Measurements from ENCODE around the gene FBXW11. TPM values are rescaled to one million over a fixed set of nuclear protein-coding genes. Genes with fewer than 3 reads are reported as not detected.
A peak's percentile ranks its signal among the peaks of the same experiment; 100 is the strongest.

The FBXW11 gene
- total RNA-seq, 1 donor from 2014 or later = 110 TPM

- H3K4me1 Mint-ChIP-seq (ENCODE audit: low read depth, unreplicated experiment) = peaks cover 23% of the 10 kb centered on the region
- H3K4me3 Mint-ChIP-seq (ENCODE audit: unreplicated experiment) = no peak overlapping the region
- TF ChIP-seq CTCF (IDR thresholded peaks at IDR 0.05; ENCODE audit: partially characterized antibody, unreplicated experiment) = no peak
Measured at GRCh38 chr5:171953860-171954701, 52.4 kb downstream of the FBXW11 start.

GRCh38 chr5:171952021-171952420 is 54.4 kb downstream of the FBXW11 start:
- H3K36me3 Mint-ChIP-seq (ENCODE audit: unreplicated experiment) = no peaks in the 10 kb centered on the region
- H3K9me3 Mint-ChIP-seq (ENCODE audit: unreplicated experiment) = peaks cover 3% of the 10 kb centered on the region
- TF ChIP-seq CTCF (IDR thresholded peaks at IDR 0.05; ENCODE audit: partially characterized antibody, unreplicated experiment) = no peak
- H3K27me3 Mint-ChIP-seq (ENCODE audit: unreplicated experiment) = peaks cover 3% of the 10 kb centered on the region
- peaks cover 17% of the 10 kb centered on the region for H3K4me1 Mint-ChIP-seq (ENCODE audit: low read depth, unreplicated experiment)
- no peak overlapping the region for H3K4me3 Mint-ChIP-seq (ENCODE audit: unreplicated experiment)
- H3K27ac Mint-ChIP-seq (ENCODE audit: unreplicated experiment) = no peak overlapping the region
- no peak for DNase-seq

More at GRCh38 chr5:171953860-171954701, 52.4 kb downstream of the FBXW11 start:
- Mint-ChIP-seq H3K9me3 (ENCODE audit: unreplicated experiment) (no peaks in the 10 kb centered on the region), H3K36me3 (ENCODE audit: unreplicated experiment) (no peaks in the 10 kb centered on the region), H3K27me3 (ENCODE audit: unreplicated experiment) (peaks cover 1% of the 10 kb centered on the region), H3K27ac (ENCODE audit: unreplicated experiment) (no peak overlapping the region)
- DNase-seq = no peak

GRCh38 chr5:171951218-171951617 is 55.2 kb downstream of the FBXW11 start:
- peaks cover 3% of the 10 kb centered on the region for H3K9me3 Mint-ChIP-seq (ENCODE audit: unreplicated experiment)
- no peak overlapping the region for H3K27ac Mint-ChIP-seq (ENCODE audit: unreplicated experiment)
- TF ChIP-seq CTCF (IDR thresholded peaks at IDR 0.05; ENCODE audit: partially characterized antibody, unreplicated experiment) = no peak
- peaks cover 3% of the 10 kb centered on the region for H3K27me3 Mint-ChIP-seq (ENCODE audit: unreplicated experiment)
- peaks cover 13% of the 10 kb centered on the region for H3K4me1 Mint-ChIP-seq (ENCODE audit: low read depth, unreplicated experiment)
- no peak overlapping the region for H3K4me3 Mint-ChIP-seq (ENCODE audit: unreplicated experiment)
- DNase-seq = no peak
- no peaks in the 10 kb centered on the region for H3K36me3 Mint-ChIP-seq (ENCODE audit: unreplicated experiment)

- no peak for DNase-seq
- Mint-ChIP-seq H3K27me3 (ENCODE audit: unreplicated experiment) (peaks cover 5% of the 10 kb centered on the region), H3K9me3 (ENCODE audit: unreplicated experiment) (peaks cover 3% of the 10 kb centered on the region), H3K27ac (ENCODE audit: unreplicated experiment) (peak overlapping the region; percentile 29), H3K4me1 (ENCODE audit: low read depth, unreplicated experiment) (peaks cover 23% of the 10 kb centered on the region), H3K4me3 (ENCODE audit: unreplicated experiment) (peak overlapping the region; percentile 0), H3K36me3 (ENCODE audit: unreplicated experiment) (peaks cover 3% of the 10 kb centered on the region)
- no peak for TF ChIP-seq CTCF (IDR thresholded peaks at IDR 0.05; ENCODE audit: partially characterized antibody, unreplicated experiment)
Measured at GRCh38 chr5:171946000-171946781, 60.2 kb downstream of the FBXW11 start.
